Smooth muscle cell of the umbilical artery (primary cell): ENCODE results near the gene TMEM120A. TPM values are rescaled to one million over a fixed set of nuclear protein-coding genes. Genes with fewer than 3 reads are reported as not detected.

ENCODE experiments used
- total RNA-seq: library from RNA; depleted of rRNA; stranded (reverse); fragments of >200 nt; gene quantifications from 2 replicates; pipeline ENCODE4 v1.2.3, GENCODE V29; 2014

TMEM120A gene
- total RNA-seq: 12.8 and 16.3 TPM in 2 replicates

DNA sequence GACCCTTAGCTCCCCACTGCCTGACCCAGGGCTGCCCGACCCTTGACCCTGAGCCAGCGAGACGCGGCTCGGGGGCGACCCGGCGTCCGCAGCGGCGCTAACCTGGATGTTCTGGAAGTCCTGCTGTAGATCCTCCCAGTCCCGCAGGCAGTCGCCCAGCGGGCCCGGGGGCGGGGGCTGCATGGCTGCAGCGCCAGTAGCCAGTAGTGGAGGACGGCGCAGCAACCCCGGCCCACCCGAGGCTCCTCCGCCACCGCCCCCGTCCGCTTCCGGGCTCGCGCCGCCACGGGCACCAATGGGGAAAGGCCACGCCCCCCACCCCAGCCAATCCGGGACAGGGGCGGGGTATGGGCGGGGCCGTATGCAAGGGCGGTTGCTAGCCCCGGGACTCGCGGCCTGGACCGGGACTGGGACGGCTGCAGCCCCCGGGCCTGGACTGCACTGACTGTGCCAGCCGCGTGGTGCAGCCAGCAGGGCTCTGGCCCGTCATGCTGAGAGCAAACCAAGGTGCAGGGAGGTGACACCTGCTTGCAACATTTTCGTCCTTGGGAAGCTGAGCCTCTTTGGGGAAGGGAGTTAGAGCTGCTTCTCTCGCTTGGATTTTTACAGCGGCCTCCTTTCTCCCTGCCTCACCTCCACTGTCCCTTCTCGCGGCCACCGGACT lies at the start of gene TMEM120A:
Gene TMEM120A, minus strand, starts transcription at position 208 of the 664 bp plus-strand sequence. Its CDS starts 25 bp downstream, at position 183.

Other genes starting within 250 kb of the TMEM120A start
- gene CCL26, start 222.4 kb downstream of the TMEM120A start, total RNA-seq: 1.1 and 3.0 TPM in 2 replicates
- gene CCL24, start 180.8 kb downstream of the TMEM120A start, total RNA-seq: not detected in 2 replicates
- gene RHBDD2, start 115.6 kb downstream of the TMEM120A start, total RNA-seq: 16.3 and 19.4 TPM in 2 replicates
- 42.5 and 46.4 TPM in 2 replicates for gene POR, start 79.4 kb downstream of the TMEM120A start, total RNA-seq
- gene STYXL1, start 53.4 kb upstream of the TMEM120A start, total RNA-seq: 43.4 and 43.7 TPM in 2 replicates
- gene MDH2, start 53.5 kb upstream of the TMEM120A start, total RNA-seq: 28.5 and 50.6 TPM in 2 replicates
- 0.30 TPM in 1 of 2 replicates, not detected in the other for gene SRRM3, start 207.3 kb upstream of the TMEM120A start, total RNA-seq